HepG2 (cell line): ENCODE results near the gene C22orf31. TPM values are rescaled to one million over a fixed set of nuclear protein-coding genes. Genes with fewer than 3 reads are reported as not detected.

Experiments used
- AKNA ChIP-seq: sonication (generic); formaldehyde crosslinking; IDR thresholded peaks from 2 replicates; pipeline ENCODE4 v1.4.0; 2020; ENCODE audit warnings: missing genetic modification reagents, borderline replicate concordance
- ELF3 ChIP-seq: IDR thresholded peaks from 2 replicates; pipeline ENCODE4 v1.6.1; 2016; ENCODE audit warnings: missing genetic modification reagents, missing compliant biosample characterization
- PBX3 ChIP-seq: sonication (generic); formaldehyde crosslinking; IDR thresholded peaks from 2 replicates; pipeline ENCODE4 v1.8.1; 2023; ENCODE audit warnings: missing genetic modification reagents, inconsistent platforms, borderline replicate concordance
- SOX5 ChIP-seq: IDR thresholded peaks from 2 replicates; pipeline ENCODE4 v1.6.1; 2016; ENCODE audit warnings: borderline replicate concordance
- ZNF230 ChIP-seq: sonication (generic); formaldehyde crosslinking; IDR thresholded peaks from 2 replicates; pipeline ENCODE4 v1.4.0; 2020; ENCODE audit warnings: mild to moderate bottlenecking, missing genetic modification reagents
- ZNF275 ChIP-seq: sonication (generic); formaldehyde crosslinking; IDR thresholded peaks from 2 replicates; pipeline ENCODE4 v1.8.0; 2022; ENCODE audit warnings: missing genetic modification reagents, mild to moderate bottlenecking, inconsistent platforms, borderline replicate concordance
- ZNF281 ChIP-seq: sonication (generic); formaldehyde crosslinking; IDR thresholded peaks from 2 replicates; pipeline ENCODE4 v1.4.0; 2020; ENCODE audit warnings: missing genetic modification reagents, borderline replicate concordance
- ZNF414 ChIP-seq: sonication (generic); formaldehyde crosslinking; IDR thresholded peaks from 2 replicates; pipeline ENCODE4 v1.5.0; 2020; ENCODE audit warnings: missing genetic modification reagents
- ZUFSP ChIP-seq: sonication (generic); formaldehyde crosslinking; IDR thresholded peaks from 2 replicates; pipeline ENCODE4 v1.9.0; 2021; ENCODE audit warnings: missing genetic modification reagents, mild to moderate bottlenecking, borderline replicate concordance
- polyA plus RNA-seq, 8 experiments: library from polyadenylated mRNA; depleted of rRNA in 3 of 8; stranded (reverse) in 7 of 8; unstranded in 1 of 8; fragments of >200 nt; fragmentation: Illumina TruSeq in 4 of 8; extraction: Trizol in 4 of 8; gene quantifications; 2 replicates each; pipeline versions ENCODE4 v1.2.1 to v1.2.3, GENCODE V29; 2011 to 2016; ENCODE audit warnings: low read depth in 4 of 8, missing spikeins in 1 of 8, mixed read lengths in 1 of 8; ENCODE audit not compliant: insufficient read depth in 1 of 8
- total RNA-seq, 5 experiments: library from RNA; depleted of rRNA; stranded (reverse); fragments of >200 nt; fragmentation: Illumina TruSeq; extraction: Trizol; gene quantifications; 2 replicates each; pipeline ENCODE4 v1.2.3, GENCODE V29; 2016; ENCODE audit warnings: low read depth in 1 of 5

The C22orf31 gene
- total and polyA plus RNA-seq, 2 of the 13 experiments (the other 11 are each of a cell fraction or from before 2014, with no cell fraction given) = not detected

- TF ChIP-seq AKNA (no peak), ZNF414 (CRISPR knock-in tag) (0 out of 2 replicates have a peak, but pooled peaks have one; percentile 39), ZNF230 (no peak), PBX3 (no peak), ZNF275 (CRISPR knock-in tag) (no peak), ZNF281 (no peak), SOX5 (CRISPR knock-in tag) (peak; percentile 59; the same call in 1 of the 2 replicates), ELF3 (peak; percentile 61; the same call in 1 of the 2 replicates), ZUFSP (CRISPR knock-in tag) (no peak)
These were observed 45.3 kb downstream of the C22orf31 start (continued) for GRCh38 chr22:29016067-29016938.
